ENCODE data around the gene FAM187B.

GRCh38 chr19:35206379-35206778, 22.2 kb downstream of the FAM187B start:
- TF ChIP-seq, protein P1, sequence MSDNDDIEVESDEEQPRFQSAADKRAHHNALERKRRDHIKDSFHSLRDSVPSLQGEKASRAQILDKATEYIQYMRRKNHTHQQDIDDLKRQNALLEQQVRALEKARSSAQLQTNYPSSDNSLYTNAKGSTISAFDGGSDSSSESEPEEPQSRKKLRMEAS (IDR thresholded peaks at IDR 0.05) = no peak
- TF ChIP-seq, protein P2, sequence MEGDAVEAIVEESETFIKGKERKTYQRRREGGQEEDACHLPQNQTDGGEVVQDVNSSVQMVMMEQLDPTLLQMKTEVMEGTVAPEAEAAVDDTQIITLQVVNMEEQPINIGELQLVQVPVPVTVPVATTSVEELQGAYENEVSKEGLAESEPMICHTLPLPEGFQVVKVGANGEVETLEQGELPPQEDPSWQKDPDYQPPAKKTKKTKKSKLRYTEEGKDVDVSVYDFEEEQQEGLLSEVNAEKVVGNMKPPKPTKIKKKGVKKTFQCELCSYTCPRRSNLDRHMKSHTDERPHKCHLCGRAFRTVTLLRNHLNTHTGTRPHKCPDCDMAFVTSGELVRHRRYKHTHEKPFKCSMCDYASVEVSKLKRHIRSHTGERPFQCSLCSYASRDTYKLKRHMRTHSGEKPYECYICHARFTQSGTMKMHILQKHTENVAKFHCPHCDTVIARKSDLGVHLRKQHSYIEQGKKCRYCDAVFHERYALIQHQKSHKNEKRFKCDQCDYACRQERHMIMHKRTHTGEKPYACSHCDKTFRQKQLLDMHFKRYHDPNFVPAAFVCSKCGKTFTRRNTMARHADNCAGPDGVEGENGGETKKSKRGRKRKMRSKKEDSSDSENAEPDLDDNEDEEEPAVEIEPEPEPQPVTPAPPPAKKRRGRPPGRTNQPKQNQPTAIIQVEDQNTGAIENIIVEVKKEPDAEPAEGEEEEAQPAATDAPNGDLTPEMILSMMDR (IDR thresholded peaks at IDR 0.05; ENCODE audit: low read depth, low read length, missing input control) = no peak

All from liver (tissue), 2 donors.